HG02852 (cell line): ENCODE results near the gene GGT6.

Experiments
- ATAC-seq: cut with Tn5 transposase; IDR thresholded peaks from one replicate; pipeline ENCODE4 v1.9.1; 2021; ENCODE audit warnings: mild to moderate bottlenecking, moderate library complexity; ENCODE audit not compliant: unreplicated experiment

The GGT6 gene

GRCh38 chr17:4529533-4530152, 30.7 kb downstream of the GGT6 start:
- no peak for ATAC-seq

DNA sequence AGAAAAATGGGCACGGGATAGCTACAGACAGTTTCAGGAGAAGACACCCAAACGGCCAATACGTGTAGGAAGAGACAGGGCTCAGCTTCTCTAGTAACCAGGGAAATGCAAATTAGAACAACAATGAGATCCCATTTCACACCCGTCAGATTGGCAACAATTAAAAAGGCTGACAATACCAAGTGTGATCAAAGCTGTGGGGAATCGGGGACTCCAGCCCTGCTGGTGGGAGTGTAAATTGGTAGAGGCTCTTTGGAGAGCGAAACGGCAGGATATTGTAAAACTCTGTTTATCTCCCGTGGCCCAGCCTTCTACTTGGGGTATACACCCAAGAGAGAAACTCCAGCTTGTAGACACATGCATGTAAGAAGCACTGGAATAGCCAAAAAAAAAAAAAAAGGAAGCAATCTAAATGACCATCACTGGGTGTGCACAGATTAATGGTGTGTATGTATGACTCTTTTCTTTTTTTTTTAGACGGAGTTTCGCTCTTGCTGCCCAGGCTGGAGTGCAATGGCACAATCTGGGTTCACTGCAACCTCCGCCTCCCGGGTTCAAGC, 32.7 kb downstream of the GGT6 start:
- no peak for ATAC-seq

DNA sequence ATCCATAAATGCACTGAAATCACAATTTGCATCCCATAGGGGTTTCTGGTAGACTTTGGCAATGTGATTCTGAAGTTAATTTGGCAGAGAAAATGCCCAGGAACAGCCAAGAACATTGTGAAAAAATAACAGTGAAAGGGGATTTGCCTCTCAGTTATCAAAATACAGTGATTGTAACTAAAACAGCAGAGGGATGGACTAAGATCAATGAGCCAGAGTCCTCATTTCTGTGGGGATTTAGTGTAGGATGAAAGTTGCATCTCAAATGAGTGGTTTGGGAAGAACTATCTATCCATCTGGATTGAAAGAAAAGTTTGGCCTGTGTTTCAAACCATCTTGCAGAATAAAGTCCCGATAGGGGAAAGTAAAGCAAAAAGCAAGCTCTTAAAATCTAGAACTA, 33.2 kb downstream of the GGT6 start:
- no peak for ATAC-seq

GRCh38 chr17:4525691-4526397, 34.5 kb downstream of the GGT6 start:
- no peak for ATAC-seq

- ATAC-seq = no peak
Observed at GRCh38 chr17:4523946-4524345, 36.4 kb downstream of the GGT6 start.

- ATAC-seq = no peak
Observed at GRCh38 chr17:4522661-4523060, 37.7 kb downstream of the GGT6 start.

DNA sequence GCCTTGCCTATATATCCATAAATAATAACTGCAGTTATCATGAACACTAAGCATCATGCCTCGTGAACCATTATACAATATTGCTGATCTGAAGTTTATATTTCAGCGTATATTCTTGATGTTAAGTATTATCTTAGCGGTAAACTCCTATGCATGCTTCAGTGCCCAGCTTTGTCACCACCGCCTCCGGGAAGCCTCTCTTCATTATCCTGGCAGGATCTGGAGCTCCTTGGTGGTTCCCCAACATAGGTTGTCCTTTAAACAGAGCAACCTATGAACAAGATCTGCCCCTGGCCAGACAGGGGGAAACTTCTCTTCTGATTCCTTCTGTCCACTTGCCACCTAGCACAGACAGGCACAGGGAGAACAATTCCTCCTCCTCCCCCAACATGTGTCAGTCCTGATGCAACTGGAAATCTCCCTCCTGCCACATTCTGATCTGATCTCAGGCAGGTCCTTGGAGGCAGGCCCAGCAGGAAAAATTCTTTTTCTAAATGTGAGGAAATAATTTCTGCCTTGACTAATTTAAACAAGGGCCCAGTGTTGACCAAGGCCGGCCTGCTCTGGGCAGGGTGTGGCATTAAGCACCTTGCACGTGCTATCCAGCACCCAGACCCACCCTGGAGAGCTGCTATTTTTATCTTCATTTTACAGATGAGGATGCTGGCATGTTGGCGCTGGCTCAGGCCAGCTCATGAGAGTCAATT, 39.3 kb downstream of the GGT6 start:
- no peak for ATAC-seq

DNA sequence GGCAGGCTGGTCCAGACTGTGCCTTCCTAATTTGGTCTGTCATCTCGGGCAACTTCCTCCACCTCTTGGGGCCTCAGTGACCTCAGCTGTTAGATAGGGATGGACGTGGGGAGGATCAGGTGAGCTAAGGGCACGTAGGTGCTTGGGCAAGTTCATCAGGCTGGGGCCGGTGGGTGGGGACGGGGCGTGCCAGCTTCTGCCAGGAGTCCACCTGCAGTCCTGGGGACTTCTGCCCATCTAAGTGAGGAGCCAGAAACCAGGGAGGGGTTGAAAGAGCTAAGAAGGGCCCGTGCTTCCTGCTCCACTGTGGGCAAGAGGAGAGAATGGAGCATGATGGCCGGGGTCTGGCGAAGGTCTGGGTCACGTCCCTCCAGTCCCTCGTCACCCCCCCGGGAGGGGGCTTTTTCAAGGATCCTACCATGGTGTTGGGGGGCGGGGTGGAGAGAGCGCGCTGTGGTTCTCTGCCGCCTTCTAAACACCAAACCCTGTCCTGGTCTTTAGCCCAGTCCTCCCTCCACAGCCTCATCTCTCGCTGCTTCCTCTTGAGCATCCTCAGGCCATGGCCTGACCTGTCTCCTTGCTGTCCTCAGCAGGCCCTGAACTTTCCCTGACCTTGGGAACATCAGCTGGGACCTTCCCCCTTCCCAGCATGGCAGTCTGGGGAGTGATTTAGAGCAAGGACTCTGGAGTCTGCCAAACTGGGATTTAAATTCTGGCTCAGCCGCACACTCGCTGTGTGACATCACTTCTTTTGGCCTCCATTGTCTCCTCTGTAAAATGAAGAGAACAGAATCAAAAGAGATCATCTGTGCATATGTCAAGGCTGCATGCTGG, 40.1 kb downstream of the GGT6 start:
- ATAC-seq = no peak

GRCh38 chr17:4519361-4519788, 41.0 kb downstream of the GGT6 start:
- ATAC-seq = no peak

DNA sequence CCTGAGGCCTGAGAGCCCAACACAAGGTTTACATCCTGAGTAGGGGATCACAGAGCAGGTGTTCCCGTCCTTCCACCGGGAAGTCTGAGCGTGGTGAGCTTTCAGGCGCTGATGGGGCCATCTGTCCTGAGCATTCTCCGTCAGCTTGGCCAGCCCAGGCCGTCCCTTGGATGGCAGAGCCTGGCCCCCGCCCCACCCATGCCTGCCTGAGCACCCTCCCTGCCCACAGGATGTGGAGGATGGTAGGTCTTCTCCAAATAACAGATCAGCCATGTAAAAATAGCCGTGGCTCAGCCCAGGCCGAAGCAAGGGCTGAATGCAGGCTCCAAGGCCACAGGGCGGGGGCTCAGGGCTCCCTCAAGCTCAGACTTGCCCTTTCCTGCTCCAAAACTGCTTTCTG, 41.5 kb downstream of the GGT6 start:
- ATAC-seq = no peak

DNA sequence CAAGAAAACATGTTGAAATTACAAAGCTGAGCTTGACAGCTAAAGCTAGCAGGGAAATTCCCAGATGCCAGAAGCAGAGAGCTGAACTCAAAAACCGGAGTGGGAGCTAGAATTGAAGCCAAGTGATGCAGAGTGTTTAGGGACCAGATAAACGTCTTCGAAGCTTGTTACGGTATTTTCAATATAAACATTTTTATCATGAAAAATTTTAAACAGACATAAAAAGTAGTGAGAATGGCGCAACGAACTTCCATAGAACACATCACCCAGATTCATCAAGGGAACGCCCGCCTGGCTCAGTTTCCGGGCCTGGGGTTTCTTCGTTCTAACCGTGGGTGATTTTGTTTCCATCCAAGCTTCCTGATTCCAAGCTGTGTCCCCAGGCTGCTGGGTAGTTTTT, 43.6 kb downstream of the GGT6 start:
- no peak for ATAC-seq

DNA sequence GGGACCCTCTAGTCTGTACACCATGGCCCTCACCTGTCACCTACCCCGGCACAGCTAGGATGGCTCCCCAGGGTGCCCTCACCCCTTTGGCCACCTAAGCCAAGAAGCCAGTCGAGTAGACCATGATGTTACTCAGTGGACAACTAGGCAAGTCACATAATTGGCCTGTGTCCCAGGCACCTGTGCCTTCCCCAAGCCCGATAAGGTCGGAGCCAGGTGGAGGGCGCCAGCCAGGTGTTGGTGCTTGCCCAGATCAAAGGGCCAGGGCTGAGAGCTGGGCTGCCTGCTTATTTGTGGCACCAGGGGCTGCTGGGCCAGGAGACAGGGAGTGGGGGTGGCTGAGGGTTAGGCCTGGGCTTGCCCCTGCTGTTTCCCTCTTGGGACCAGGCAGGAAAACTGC, 44.9 kb downstream of the GGT6 start:
- no peak for ATAC-seq

GRCh38 chr17:4514779-4515178, 45.6 kb downstream of the GGT6 start:
- no peak for ATAC-seq

GRCh38 chr17:4514206-4514605, 46.2 kb downstream of the GGT6 start:
- ATAC-seq = no peak

DNA sequence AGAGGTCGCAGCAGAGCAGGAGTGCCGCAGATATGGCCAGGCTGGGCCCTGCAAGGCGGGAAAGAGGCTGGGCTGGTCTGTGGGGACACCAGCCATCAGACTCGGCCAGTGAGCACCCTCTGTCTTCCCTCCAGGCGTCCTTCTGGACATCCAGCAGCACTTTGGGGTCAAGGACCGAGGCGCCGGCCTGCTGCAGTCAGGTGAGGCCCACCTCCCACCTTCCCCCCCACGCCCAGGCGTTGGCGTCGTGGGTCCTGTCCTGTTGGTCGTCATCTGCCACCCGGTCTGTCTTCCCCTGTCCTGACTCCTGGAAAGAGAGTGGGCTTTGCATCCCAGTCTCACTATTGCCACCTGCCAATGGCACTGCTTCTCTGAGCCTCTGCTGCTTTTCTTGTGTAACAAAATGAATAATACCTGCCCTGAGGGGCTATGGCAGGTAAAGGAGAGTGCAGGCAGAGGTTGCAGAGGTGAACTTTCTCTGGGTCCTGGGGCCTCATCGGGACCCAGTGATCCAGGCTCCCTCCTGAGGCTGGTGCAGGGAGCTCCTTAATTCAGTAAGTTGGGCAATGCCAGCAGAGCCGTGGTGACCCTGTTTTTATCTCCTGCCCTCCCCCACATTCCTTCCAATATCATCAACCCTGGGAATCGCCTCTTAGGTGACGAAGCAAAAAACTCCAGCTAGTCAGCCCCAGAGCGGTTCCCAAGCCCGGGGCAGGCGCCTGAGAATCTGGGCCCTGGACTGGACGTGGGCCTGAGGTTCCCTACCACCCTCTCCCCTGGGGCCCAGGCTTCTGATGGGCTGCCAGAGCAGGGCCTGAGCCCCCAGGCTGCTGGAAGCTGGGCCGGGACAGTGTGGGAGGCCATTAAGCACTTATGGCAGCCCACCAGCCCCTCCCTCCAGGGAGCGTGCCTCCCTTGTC, 47.0 kb downstream of the GGT6 start:
- no peak for ATAC-seq

- no peak for ATAC-seq
Observed at GRCh38 chr17:4512156-4513112, 47.9 kb downstream of the GGT6 start.

- no peak for ATAC-seq
Observed at GRCh38 chr17:4511199-4511932, 49.0 kb downstream of the GGT6 start.

DNA sequence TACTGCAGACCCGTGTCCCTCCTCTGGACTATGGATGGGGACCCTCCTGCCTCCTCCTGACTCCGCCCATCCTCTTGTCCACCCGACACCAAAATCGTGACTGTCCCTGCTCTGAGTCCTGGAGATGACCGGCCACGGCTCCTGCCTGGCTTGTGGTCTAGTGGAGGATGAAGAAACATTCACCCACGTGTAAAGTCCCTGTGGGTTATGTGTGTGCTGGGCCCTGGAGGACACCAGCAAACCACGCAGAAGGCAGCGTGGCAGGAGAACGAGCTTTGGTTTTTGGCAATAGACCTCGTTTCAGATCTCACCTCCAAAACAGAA, 49.8 kb downstream of the GGT6 start:
- no peak for ATAC-seq
